T-helper 17 cell (primary cell): ENCODE results near the gene ANKRD12. TPM values are rescaled to one million over a fixed set of nuclear protein-coding genes. Genes with fewer than 3 reads are reported as not detected.
A peak's percentile ranks its signal among the peaks of the same experiment; 100 is the strongest.
"Not testable (repeated sequence)": the region's sequence is repeated elsewhere in the genome, so short reads cannot be mapped to it uniquely, and the experiment has no call there.

Source experiments
- ATAC-seq: fragments of 150-1000 bp; cut with Tn5 transposase; 2 replicates; pipeline ENCODE4 v1.10.0; 2021; ENCODE audit warnings: mild to moderate bottlenecking, moderate library complexity
- DNase-seq, 3 donors: peaks; one replicate each; pipeline versions ENCODE4 v3.0.0 to v3.0.0-alpha.2; 2020 to 2021
- H3K9me3 ChIP-seq: one replicate; pipeline ENCODE4 v1.7.0; 2013; ENCODE audit warnings: low read length, mild to moderate bottlenecking; ENCODE audit not compliant: control insufficient read depth, poor library complexity, severe bottlenecking
- H3K27ac Mint-ChIP-seq: one replicate; pipeline ENCODE4 v1.8.0; 2022; ENCODE audit warnings: mild to moderate bottlenecking, moderate library complexity, mixed read lengths
- H3K27me3 Mint-ChIP-seq: one replicate; pipeline ENCODE4 v1.8.0; 2022; ENCODE audit warnings: mixed read lengths
- H3K36me3 Mint-ChIP-seq: one replicate; pipeline ENCODE4 v1.8.0; 2022; ENCODE audit warnings: low read depth, mixed read lengths
- H3K4me1 Mint-ChIP-seq: one replicate; pipeline ENCODE4 v1.8.0; 2022; ENCODE audit warnings: mild to moderate bottlenecking, mixed read lengths
- H3K4me3 Mint-ChIP-seq: one replicate; pipeline ENCODE4 v1.8.0; 2022; ENCODE audit warnings: mild to moderate bottlenecking, moderate library complexity, mixed read lengths
- total RNA-seq, 4 donors: library from RNA in 2 of 4; stranded (reverse) in 2 of 4; gene quantifications; one replicate each; pipeline ENCODE4 v1.2.3 and lab custom pipeline; 2022 to 2026

The ANKRD12 gene
- total RNA-seq (100 to 1,000 TPM; 191 to 257 TPM), total RNA-seq (lab: John Stamatoyannopoulos, UW) (351 to 494 reads per million in 2 donors)

GRCh38 chr18:9136315-9137155 is at the start of gene ANKRD12:
ANKRD12 (plus strand) TSS chr18:9136781; CDS start chr18:9182433, 45,652 bp downstream.
- Mint-ChIP-seq H3K27me3 (no peaks in the 10 kb centered on the region), H3K36me3 (peaks cover 12% of the 10 kb centered on the region), H3K4me1 (peaks cover 56% of the 10 kb centered on the region), H3K27ac (peak within 1 kb of the TSS; percentile 96), H3K4me3 (peak within 1 kb of the TSS; percentile 94)
- no peaks in the 10 kb centered on the region for H3K9me3 ChIP-seq
- ATAC-seq (peak; percentile 79), DNase-seq (peak; percentile 97 to 99 (median 99))

- peaks cover 42% of the 10 kb centered on the region for H3K4me1 Mint-ChIP-seq
- DNase-seq (no peak), ATAC-seq (no peak)
- H3K4me3 Mint-ChIP-seq, result no peak overlapping the region
- peak overlapping the region; percentile 99 for H3K27ac Mint-ChIP-seq
- no peaks in the 10 kb centered on the region for H3K27me3 Mint-ChIP-seq
- peaks cover 4% of the 10 kb centered on the region for H3K36me3 Mint-ChIP-seq
- no peaks in the 10 kb centered on the region for H3K9me3 ChIP-seq
Measured at GRCh38 chr18:9087144-9087543, 49.4 kb upstream of the ANKRD12 start.

GRCh38 chr18:9088252-9088651 is 48.3 kb upstream of the ANKRD12 start:
- Mint-ChIP-seq H3K4me3 (peak overlapping the region; percentile 50), H3K4me1 (peaks cover 33% of the 10 kb centered on the region)

GRCh38 chr18:9088727-9089126 is 47.9 kb upstream of the ANKRD12 start:
- not testable (repeated sequence) for H3K9me3 ChIP-seq, ATAC-seq, DNase-seq, H3K27me3 Mint-ChIP-seq, H3K36me3 Mint-ChIP-seq
- Mint-ChIP-seq H3K4me3 (peak overlapping the region; percentile 50), H3K27ac (peak overlapping the region; percentile 99), H3K4me1 (peaks cover 29% of the 10 kb centered on the region)

More at GRCh38 chr18:9088252-9088651, 48.3 kb upstream of the ANKRD12 start:
- peaks cover 4% of the 10 kb centered on the region for H3K36me3 Mint-ChIP-seq
- H3K27me3 Mint-ChIP-seq, result no peaks in the 10 kb centered on the region
- peak overlapping the region; percentile 99 for H3K27ac Mint-ChIP-seq
- ATAC-seq (no peak), DNase-seq (no peak)
- H3K9me3 ChIP-seq, result no peaks in the 10 kb centered on the region

- Mint-ChIP-seq H3K27ac (peak overlapping the region; percentile 99), H3K36me3 (peaks cover 4% of the 10 kb centered on the region), H3K4me3 (peak overlapping the region; percentile 91), H3K27me3 (no peaks in the 10 kb centered on the region), H3K4me1 (peaks cover 44% of the 10 kb centered on the region)
- H3K9me3 ChIP-seq, result no peaks in the 10 kb centered on the region
- no peak for ATAC-seq
- no peak for DNase-seq
Measured at GRCh38 chr18:9090578-9090977, 46.0 kb upstream of the ANKRD12 start.

- H3K9me3 ChIP-seq, result no peaks in the 10 kb centered on the region
- peak in 2 of 3 donors; percentile 19 to 42 for DNase-seq
- Mint-ChIP-seq H3K4me1 (peaks cover 49% of the 10 kb centered on the region), H3K36me3 (peaks cover 4% of the 10 kb centered on the region), H3K4me3 (peak overlapping the region; percentile 91), H3K27me3 (no peaks in the 10 kb centered on the region), H3K27ac (peak overlapping the region; percentile 99)
- peak; percentile 87 for ATAC-seq
Measured at GRCh38 chr18:9091066-9091476, 45.5 kb upstream of the ANKRD12 start.

- Mint-ChIP-seq H3K4me1 (peaks cover 52% of the 10 kb centered on the region), H3K4me3 (no peak overlapping the region), H3K36me3 (peaks cover 4% of the 10 kb centered on the region), H3K27ac (peak overlapping the region; percentile 99), H3K27me3 (no peaks in the 10 kb centered on the region)
- no peak for ATAC-seq
- no peaks in the 10 kb centered on the region for H3K9me3 ChIP-seq
- DNase-seq, result no peak
Measured at GRCh38 chr18:9092665-9093064, 43.9 kb upstream of the ANKRD12 start.

GRCh38 chr18:9093109-9093508 is 43.5 kb upstream of the ANKRD12 start:
- not testable (repeated sequence) for ATAC-seq, H3K4me3 Mint-ChIP-seq, H3K9me3 ChIP-seq, DNase-seq, H3K27me3 Mint-ChIP-seq, H3K36me3 Mint-ChIP-seq
- peaks cover 50% of the 10 kb centered on the region for H3K4me1 Mint-ChIP-seq
- H3K27ac Mint-ChIP-seq, result peak overlapping the region; percentile 99

- ATAC-seq (peak; percentile 2), DNase-seq (no peak)
- Mint-ChIP-seq H3K27ac (peak overlapping the region; percentile 99), H3K4me3 (peak overlapping the region; percentile 82), H3K4me1 (peaks cover 45% of the 10 kb centered on the region), H3K36me3 (peaks cover 4% of the 10 kb centered on the region), H3K27me3 (no peaks in the 10 kb centered on the region)
- H3K9me3 ChIP-seq, result no peaks in the 10 kb centered on the region
Measured at GRCh38 chr18:9094307-9095226, 42.0 kb upstream of the ANKRD12 start.

- ATAC-seq (peak; percentile 34), DNase-seq (no peak)
- Mint-ChIP-seq H3K27ac (peak overlapping the region; percentile 99), H3K4me1 (peaks cover 42% of the 10 kb centered on the region), H3K27me3 (no peaks in the 10 kb centered on the region), H3K4me3 (peak overlapping the region; percentile 82), H3K36me3 (peaks cover 4% of the 10 kb centered on the region)
- H3K9me3 ChIP-seq, result no peaks in the 10 kb centered on the region
Measured at GRCh38 chr18:9095297-9096006, 41.1 kb upstream of the ANKRD12 start.

- Mint-ChIP-seq H3K4me1 (peaks cover 41% of the 10 kb centered on the region), H3K27me3 (no peaks in the 10 kb centered on the region)
Measured at GRCh38 chr18:9096007-9096371, 40.6 kb upstream of the ANKRD12 start.

GRCh38 chr18:9096685-9097084 is 39.9 kb upstream of the ANKRD12 start:
- ATAC-seq, result no peak

More at GRCh38 chr18:9096007-9096371, 40.6 kb upstream of the ANKRD12 start:
- Mint-ChIP-seq H3K36me3 (no peaks in the 10 kb centered on the region), H3K4me3 (peak overlapping the region; percentile 82), H3K27ac (peak overlapping the region; percentile 99)
- H3K9me3 ChIP-seq, result no peaks in the 10 kb centered on the region
- no peak for ATAC-seq
- DNase-seq, result no peak

More at GRCh38 chr18:9096685-9097084, 39.9 kb upstream of the ANKRD12 start:
- no peaks in the 10 kb centered on the region for H3K9me3 ChIP-seq
- H3K27me3 Mint-ChIP-seq, result no peaks in the 10 kb centered on the region
- no peak for DNase-seq
- peaks cover 38% of the 10 kb centered on the region for H3K4me1 Mint-ChIP-seq
- no peak overlapping the region for H3K27ac Mint-ChIP-seq
- no peak overlapping the region for H3K4me3 Mint-ChIP-seq
- no peaks in the 10 kb centered on the region for H3K36me3 Mint-ChIP-seq
